Ishikawa (cell line): Measurements from ENCODE around the gene DNAJB4.

Experiments
- CEBPB ChIP-seq: IDR thresholded peaks from 2 replicates; pipeline ENCODE4 v1.6.1; 2012
- CREB1 ChIP-seq: IDR thresholded peaks from 2 replicates; pipeline ENCODE4 v1.6.1; 2012; ENCODE audit warnings: low read depth
- EGR1 ChIP-seq: IDR thresholded peaks from 2 replicates; pipeline ENCODE4 v1.6.1; 2012
- EP300 ChIP-seq: IDR thresholded peaks from 2 replicates; pipeline ENCODE4 v1.6.1; 2012; ENCODE audit warnings: borderline replicate concordance
- FOXM1 ChIP-seq: IDR thresholded peaks from 2 replicates; pipeline ENCODE4 v1.6.1; 2012; ENCODE audit warnings: low read depth, borderline replicate concordance
- MAX ChIP-seq: IDR thresholded peaks from 2 replicates; pipeline ENCODE4 v1.6.1; 2012
- NFIC ChIP-seq: IDR thresholded peaks from 2 replicates; pipeline ENCODE4 v1.6.1; 2012
- RAD21 ChIP-seq: IDR thresholded peaks from 2 replicates; pipeline ENCODE4 v1.6.1; 2012; ENCODE audit warnings: low read depth
- REST ChIP-seq: IDR thresholded peaks from 2 replicates; pipeline ENCODE4 v1.6.1; 2012; ENCODE audit warnings: low read depth, mild to moderate bottlenecking
- TAF1 ChIP-seq: IDR thresholded peaks from 2 replicates; pipeline ENCODE4 v1.6.1; 2012; ENCODE audit warnings: low read depth, mild to moderate bottlenecking
- TCF12 ChIP-seq: IDR thresholded peaks from 2 replicates; pipeline ENCODE4 v1.6.1; 2012; ENCODE audit warnings: low read depth
- TEAD4 ChIP-seq: IDR thresholded peaks from 2 replicates; pipeline ENCODE4 v1.6.1; 2012
- USF1 ChIP-seq: IDR thresholded peaks from 2 replicates; pipeline ENCODE4 v1.6.1; 2012
- YY1 ChIP-seq: IDR thresholded peaks from 2 replicates; pipeline ENCODE4 v1.6.1; 2012; ENCODE audit warnings: low read depth
- ZBTB7A ChIP-seq: IDR thresholded peaks from 2 replicates; pipeline ENCODE4 v1.6.1; 2012; ENCODE audit warnings: low read depth

Gene DNAJB4

GRCh38 chr1:77976433-77977076 is 28.2 kb upstream of the DNAJB4 start:
- TF ChIP-seq MAX: no peak
- TF ChIP-seq EGR1: no peak
- no peak for TF ChIP-seq REST
- no peak for TF ChIP-seq TCF12
- TF ChIP-seq CREB1: no peak
- TF ChIP-seq NFIC: no peak
- TF ChIP-seq YY1: no peak
- no peak for TF ChIP-seq TEAD4
- TF ChIP-seq ZBTB7A: no peak
- no peak for TF ChIP-seq EP300

GRCh38 chr1:77977989-77978292 is 26.8 kb upstream of the DNAJB4 start:
- TF ChIP-seq CREB1 (no peak), TCF12 (no peak), REST (no peak), TEAD4 (no peak), USF1 (no peak), MAX (no peak), RAD21 (no peak), NFIC (no peak), EP300 (no peak)

- TF ChIP-seq TEAD4: no peak
- TF ChIP-seq EGR1: no peak
- peak; percentile 61; the same call in 1 of the 2 replicates for TF ChIP-seq MAX
- 0 out of 2 replicates have a peak, but pooled peaks have one; percentile 2 for TF ChIP-seq TCF12
- peak; percentile 82 for TF ChIP-seq YY1
- no peak for TF ChIP-seq NFIC
Measured at GRCh38 chr1:77978293-77978968, 26.3 kb upstream of the DNAJB4 start.

- TF ChIP-seq RAD21: peak; percentile 27; the same call in 1 of the 2 replicates
- TF ChIP-seq YY1: peak; percentile 92
- TF ChIP-seq TAF1: peak; percentile 73
- no peak; the same call in 1 of the 2 replicates for TF ChIP-seq TCF12
- no peak; the same call in 1 of the 2 replicates for TF ChIP-seq NFIC
- peak; percentile 12; the same call in 1 of the 2 replicates for TF ChIP-seq MAX
- peak; percentile 26 for TF ChIP-seq TEAD4
- no peak for TF ChIP-seq USF1
- no peak for TF ChIP-seq ZBTB7A
- TF ChIP-seq CREB1: no peak
- TF ChIP-seq EP300: no peak
- no peak for TF ChIP-seq FOXM1
- TF ChIP-seq EGR1: no peak
- TF ChIP-seq CEBPB: no peak
- no peak for TF ChIP-seq REST
Measured at GRCh38 chr1:77978969-77979876, 25.5 kb upstream of the DNAJB4 start, which contains the start of gene FUBP1. TSS of gene FUBP1 (minus strand) at chr1:77979072. CDS start at chr1:77979004, 68 bp downstream.
